ENCODE data around the gene PAXIP1. TPM values are rescaled to one million over a fixed set of nuclear protein-coding genes. Genes with fewer than 3 reads are reported as not detected.
"Not testable (repeated sequence)": the region's sequence is repeated elsewhere in the genome, so short reads cannot be mapped to it uniquely, and the experiment has no call there.

PAXIP1 gene
- total RNA-seq, 1 donor from 2014 or later = 9.4 TPM

- Histone ChIP-seq H3K4me3 (ENCODE audit: low read depth, low read length) (no peak overlapping the region), H3K27me3 (ENCODE audit: control insufficient read depth, insufficient read depth, low read length) (no peaks in the 10 kb centered on the region), H3K36me3 (ENCODE audit: control insufficient read depth, insufficient read depth, low read length) (no peaks in the 10 kb centered on the region)
- DNase-seq (ENCODE audit: low read depth) = no peak
- no peak for TF ChIP-seq CTCF (IDR thresholded peaks at IDR 0.05; ENCODE audit: insufficient read depth, low read length, poor library complexity, severe bottlenecking)
Observed at GRCh38 chr7:154937837-154938236, 65.1 kb downstream of the PAXIP1 start.

DNA sequence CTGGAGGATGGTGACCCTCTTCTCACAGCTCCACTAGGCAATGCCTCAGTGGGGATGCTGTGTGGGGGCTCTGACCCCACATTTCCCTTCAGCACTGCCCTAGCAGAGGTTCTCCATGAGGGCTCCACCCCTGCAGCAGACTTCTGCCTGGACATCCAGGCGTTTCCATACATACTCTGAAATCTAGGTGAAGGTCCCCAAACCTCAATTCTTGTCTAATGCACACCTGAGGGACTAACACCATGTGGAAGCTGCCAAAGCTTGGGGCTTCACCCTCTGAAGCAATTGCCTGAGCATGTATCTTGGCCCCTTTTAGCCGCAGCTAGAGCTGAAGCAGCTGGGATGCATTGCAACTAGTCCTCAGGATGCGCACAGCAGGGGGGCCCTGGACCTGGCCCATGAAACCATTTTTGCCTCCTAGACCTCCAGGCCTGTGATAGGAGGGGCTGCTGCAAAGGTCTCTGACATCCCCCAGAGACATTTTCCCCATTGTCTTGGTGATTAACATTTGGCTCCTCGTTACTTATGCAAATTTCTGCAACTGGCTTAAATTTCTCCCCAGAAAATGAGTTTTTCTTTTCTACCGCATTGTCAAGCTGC is 68.5 kb downstream of the PAXIP1 start:
- DNase-seq (ENCODE audit: low read depth); H3K36me3 ChIP-seq (ENCODE audit: control insufficient read depth, insufficient read depth, low read length); H3K4me3 ChIP-seq (ENCODE audit: low read depth, low read length); H3K27me3 ChIP-seq (ENCODE audit: control insufficient read depth, insufficient read depth, low read length): not testable (repeated sequence)

DNA sequence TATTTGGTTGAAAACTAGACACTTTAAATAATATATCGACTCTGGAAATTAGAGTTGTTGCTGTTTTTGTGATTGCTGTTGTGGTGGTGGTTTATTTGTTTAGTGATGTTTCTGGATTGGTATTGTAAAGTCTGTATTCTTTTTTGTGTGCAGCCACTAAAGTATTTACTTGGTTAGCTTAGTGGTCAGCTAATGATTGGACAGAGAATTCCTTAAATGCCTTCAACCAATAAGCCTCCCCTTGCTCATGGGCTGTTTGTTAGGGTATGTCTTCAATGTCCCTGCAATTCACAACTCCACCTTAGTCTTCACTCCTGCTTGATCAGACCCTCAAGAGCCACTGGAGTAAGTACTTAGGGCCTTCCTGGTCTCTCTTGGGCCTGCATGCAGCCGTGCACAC is 71.0 kb downstream of the PAXIP1 start:
- Histone ChIP-seq H3K4me3 (ENCODE audit: low read depth, low read length) (no peak overlapping the region), H3K36me3 (ENCODE audit: control insufficient read depth, insufficient read depth, low read length) (no peaks in the 10 kb centered on the region), H3K27me3 (ENCODE audit: control insufficient read depth, insufficient read depth, low read length) (no peaks in the 10 kb centered on the region)
- no peak for DNase-seq (ENCODE audit: low read depth)
- TF ChIP-seq CTCF (IDR thresholded peaks at IDR 0.05; ENCODE audit: insufficient read depth, low read length, poor library complexity, severe bottlenecking) = no peak

GRCh38 chr7:154929006-154929726 is 73.8 kb downstream of the PAXIP1 start:
- no peak for TF ChIP-seq CTCF (IDR thresholded peaks at IDR 0.05; ENCODE audit: insufficient read depth, low read length, poor library complexity, severe bottlenecking)
- Histone ChIP-seq H3K27me3 (ENCODE audit: control insufficient read depth, insufficient read depth, low read length) (no peaks in the 10 kb centered on the region), H3K4me3 (ENCODE audit: low read depth, low read length) (peak overlapping the region; percentile 55), H3K36me3 (ENCODE audit: control insufficient read depth, insufficient read depth, low read length) (no peaks in the 10 kb centered on the region)
- no peak for DNase-seq (ENCODE audit: low read depth)

- no peaks in the 10 kb centered on the region for H3K27me3 ChIP-seq (ENCODE audit: control insufficient read depth, insufficient read depth, low read length)
- H3K4me3 ChIP-seq (ENCODE audit: low read depth, low read length) = peak overlapping the region; percentile 55
- peak; percentile 81 for DNase-seq (ENCODE audit: low read depth)
- no peaks in the 10 kb centered on the region for H3K36me3 ChIP-seq (ENCODE audit: control insufficient read depth, insufficient read depth, low read length)
- no peak for TF ChIP-seq CTCF (IDR thresholded peaks at IDR 0.05; ENCODE audit: insufficient read depth, low read length, poor library complexity, severe bottlenecking)
Observed at GRCh38 chr7:154928136-154929005, 74.6 kb downstream of the PAXIP1 start.

GRCh38 chr7:154927624-154928125 is 75.2 kb downstream of the PAXIP1 start:
- DNase-seq (ENCODE audit: low read depth) = peak; percentile 60
- TF ChIP-seq CTCF (IDR thresholded peaks at IDR 0.05; ENCODE audit: insufficient read depth, low read length, poor library complexity, severe bottlenecking) = peak; percentile 62
- peak overlapping the region; percentile 33 for H3K4me3 ChIP-seq (ENCODE audit: low read depth, low read length)

GRCh38 chr7:154922472-154922871 is 80.5 kb downstream of the PAXIP1 start:
- not testable (repeated sequence) for DNase-seq (ENCODE audit: low read depth); H3K36me3 ChIP-seq (ENCODE audit: control insufficient read depth, insufficient read depth, low read length); H3K4me3 ChIP-seq (ENCODE audit: low read depth, low read length)
- H3K27me3 ChIP-seq (ENCODE audit: control insufficient read depth, insufficient read depth, low read length) = peaks cover 14% of the 10 kb centered on the region

More at GRCh38 chr7:154927624-154928125, 75.2 kb downstream of the PAXIP1 start:
- H3K27me3 ChIP-seq (ENCODE audit: control insufficient read depth, insufficient read depth, low read length) = no peaks in the 10 kb centered on the region
- H3K36me3 ChIP-seq (ENCODE audit: control insufficient read depth, insufficient read depth, low read length) = no peaks in the 10 kb centered on the region
